Gastroesophageal sphincter (tissue), 4 donors: ENCODE data around the gene PYGO1. TPM values are rescaled to one million over a fixed set of nuclear protein-coding genes. Genes with fewer than 3 reads are reported as not detected.

Source experiments
- ATAC-seq: fragments of 150-250 bp; one replicate; pipeline ENCODE4 v1.9.1; 2016; ENCODE audit warnings: mild to moderate bottlenecking, moderate library complexity
- H3K27ac ChIP-seq, 4 donors: fragments of 200-600 bp; sonication (generic) in 3 of 4; 1 replicate in 3 of 4; 2 replicates in 1 of 4; pipeline ENCODE4 v1.5.1; 2016 to 2019
- H3K27me3 ChIP-seq: fragments of 200-600 bp; sonication (generic); one replicate; pipeline ENCODE4 v1.5.1; 2019
- H3K36me3 ChIP-seq, 2 donors: fragments of 200-600 bp; sonication (generic); one replicate each; pipeline ENCODE4 v1.5.1; 2019; ENCODE audit warnings: control low read depth in 1 of 2
- H3K4me1 ChIP-seq, 3 donors: fragments of 200-600 bp; sonication (generic); 1 replicate in 2 of 3; 2 replicates in 1 of 3; pipeline ENCODE4 v1.5.1; 2016 to 2019; ENCODE audit warnings: control low read depth in 2 of 3
- H3K4me3 ChIP-seq, 2 donors: fragments of 200-600 bp; sonication (generic); one replicate each; pipeline ENCODE4 v1.5.1; 2019; ENCODE audit warnings: mild to moderate bottlenecking in 1 of 2, moderate library complexity in 1 of 2
- H3K9me3 ChIP-seq, 3 donors: fragments of 200-600 bp; sonication (generic); one replicate each; pipeline ENCODE4 v1.5.1; 2017 to 2019; ENCODE audit warnings: control low read depth in 2 of 3
- CTCF ChIP-seq, 4 experiments: fragments of 200-600 bp in 2 of 4; fragments of 450-650 bp in 2 of 4; sonication (generic) in 1 of 4; IDR thresholded peaks; one replicate each; pipeline ENCODE4 v1.5.1; 2017 to 2019; ENCODE audit warnings: antibody characterized with exemption in 4 of 4, mild to moderate bottlenecking in 2 of 4, moderate library complexity in 2 of 4
- EP300 ChIP-seq: sonication (generic); formaldehyde crosslinking; IDR thresholded peaks from one replicate; pipeline ENCODE4 v1.6.1; 2017; ENCODE audit warnings: antibody characterized with exemption, mild to moderate bottlenecking
- POLR2A ChIP-seq, 2 donors: fragments of 450-650 bp; IDR thresholded peaks; one replicate each; pipeline ENCODE4 v1.6.1; 2017; ENCODE audit warnings: antibody characterized with exemption in 2 of 2, mild to moderate bottlenecking in 2 of 2, moderate library complexity in 1 of 2
- POLR2AphosphoS5 ChIP-seq: sonication (generic); formaldehyde crosslinking; IDR thresholded peaks from one replicate; pipeline ENCODE4 v1.6.1; 2017; ENCODE audit warnings: antibody characterized with exemption
- WGBS, 2 donors: methylation state at CpG; one replicate each; pipeline ENCODE4 v1.1.5; 2018; ENCODE audit warnings: low coverage in 1 of 2; 5-methylcytosine and 5-hydroxymethylcytosine counted together
- total RNA-seq, 4 donors: library from RNA; depleted of rRNA; stranded (reverse); fragments of >200 nt; gene quantifications; one replicate each; pipeline ENCODE4 v1.1.0, GENCODE V29; 2016

PYGO1 gene
- total RNA-seq, 4 donors from 2014 or later: 17.3 to 22.2 (median 20.9) TPM

DNA sequence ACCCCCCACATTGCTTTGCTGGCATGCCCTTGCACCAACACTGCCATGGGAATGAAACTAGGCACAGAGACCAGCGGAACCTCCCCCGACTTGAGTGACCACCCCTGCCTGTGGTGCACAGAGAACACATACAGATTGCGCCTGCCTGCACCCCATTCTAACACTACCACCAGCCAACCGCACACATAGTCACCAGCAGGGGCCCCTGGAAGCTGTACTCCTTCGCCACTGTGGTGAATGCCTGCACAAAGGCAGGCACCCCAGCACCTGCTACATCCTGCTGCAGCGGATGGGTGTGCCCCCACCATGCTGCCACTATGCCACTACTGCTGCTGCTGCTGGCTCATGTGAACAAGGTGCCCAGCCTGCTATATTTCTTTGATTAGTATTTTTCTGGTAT lies 52.7 kb downstream of the PYGO1 start:
- 100% methylated on average over 1 of the region's 6 CpGs for WGBS, 2 donors
- Histone ChIP-seq H3K36me3 (no peaks in the 10 kb centered on the region), H3K4me3 (no peak overlapping the region), H3K4me1 (no peaks in the 10 kb centered on the region), H3K27ac (no peak overlapping the region), H3K9me3 (no peaks in the 10 kb centered on the region), H3K27me3 (no peaks in the 10 kb centered on the region)
- no peak for TF ChIP-seq POLR2A (IDR thresholded peaks at IDR 0.05)
- no peak for TF ChIP-seq EP300
- no peak for TF ChIP-seq POLR2AphosphoS5
- TF ChIP-seq CTCF (IDR thresholded peaks at IDR 0.05): no peak
- no peak for ATAC-seq

DNA sequence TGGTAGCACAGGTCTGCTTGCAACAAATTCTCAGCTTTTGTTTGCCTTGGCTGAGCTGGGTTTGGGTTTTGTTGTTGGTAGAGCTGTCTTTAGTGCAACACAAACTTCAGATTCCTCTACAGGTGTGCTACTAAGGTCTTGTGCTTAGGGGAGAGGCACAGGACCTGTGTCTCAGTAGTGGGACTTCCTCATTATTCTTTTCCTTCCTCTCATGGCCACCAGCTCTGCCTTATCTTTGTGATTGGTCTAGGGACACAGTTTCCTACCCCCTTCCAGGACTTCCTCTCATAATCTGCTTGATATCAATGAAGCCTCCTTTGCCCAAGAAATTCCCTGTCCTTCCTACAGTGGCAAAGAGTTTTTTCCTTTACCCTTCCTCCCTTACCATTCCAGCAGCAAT lies 55.2 kb downstream of the PYGO1 start:
- Histone ChIP-seq H3K9me3 (no peaks in the 10 kb centered on the region), H3K4me1 (no peaks in the 10 kb centered on the region), H3K27me3 (no peaks in the 10 kb centered on the region), H3K27ac (no peak overlapping the region), H3K36me3 (no peaks in the 10 kb centered on the region), H3K4me3 (no peak overlapping the region)
- no peak for ATAC-seq
- no peak for TF ChIP-seq POLR2AphosphoS5
- no peak for TF ChIP-seq EP300
- TF ChIP-seq CTCF (IDR thresholded peaks at IDR 0.05): no peak
- no peak for TF ChIP-seq POLR2A (IDR thresholded peaks at IDR 0.05)

- no peak for ATAC-seq
- 9 to 17% methylated on average over 1 to 4 of the region's 4 CpGs for WGBS, 2 donors
Measured at GRCh38 chr15:55530861-55531313, 57.3 kb downstream of the PYGO1 start.

DNA sequence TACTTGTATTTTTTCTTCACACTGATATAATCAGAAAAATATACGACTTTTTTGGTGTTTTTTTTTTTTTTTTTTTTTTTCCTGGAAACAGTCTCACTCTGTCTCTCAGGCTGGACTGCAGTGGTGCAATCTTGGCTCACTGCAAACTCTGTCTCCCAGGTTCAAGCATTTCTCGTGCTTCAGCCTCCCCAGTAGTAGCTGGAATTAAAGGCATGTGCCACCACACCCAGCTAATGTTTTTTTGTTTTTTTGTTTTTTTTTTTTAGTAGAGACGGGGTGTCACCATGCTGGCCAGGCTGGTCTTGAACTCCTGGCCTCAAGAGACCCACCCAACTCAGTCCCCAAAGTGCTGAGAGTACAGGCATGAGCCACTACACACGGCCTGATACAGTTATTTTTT lies 59.3 kb downstream of the PYGO1 start:
- whole genome bisulfite sequencing, 2 donors: 52 to 63% methylated on average over 3 to 4 of the region's 4 CpGs
- no peak for TF ChIP-seq CTCF (IDR thresholded peaks at IDR 0.05)
- no peak for TF ChIP-seq POLR2A (IDR thresholded peaks at IDR 0.05)
- TF ChIP-seq POLR2AphosphoS5: no peak
- no peak for TF ChIP-seq EP300
- no peak for ATAC-seq
- Histone ChIP-seq H3K4me3 (no peak overlapping the region), H3K36me3 (no peaks in the 10 kb centered on the region), H3K27me3 (no peaks in the 10 kb centered on the region), H3K27ac (no peak overlapping the region), H3K9me3 (no peaks in the 10 kb centered on the region), H3K4me1 (no peaks in the 10 kb centered on the region)

More at GRCh38 chr15:55530861-55531313, 57.3 kb downstream of the PYGO1 start:
- Histone ChIP-seq H3K27ac (no peak overlapping the region), H3K9me3 (no peaks in the 10 kb centered on the region), H3K36me3 (no peaks in the 10 kb centered on the region), H3K4me3 (no peak overlapping the region), H3K27me3 (no peaks in the 10 kb centered on the region), H3K4me1 (no peaks in the 10 kb centered on the region)
- TF ChIP-seq POLR2A (IDR thresholded peaks at IDR 0.05) (no peak), CTCF (IDR thresholded peaks at IDR 0.05) (no peak), EP300 (no peak), POLR2AphosphoS5 (no peak)

DNA sequence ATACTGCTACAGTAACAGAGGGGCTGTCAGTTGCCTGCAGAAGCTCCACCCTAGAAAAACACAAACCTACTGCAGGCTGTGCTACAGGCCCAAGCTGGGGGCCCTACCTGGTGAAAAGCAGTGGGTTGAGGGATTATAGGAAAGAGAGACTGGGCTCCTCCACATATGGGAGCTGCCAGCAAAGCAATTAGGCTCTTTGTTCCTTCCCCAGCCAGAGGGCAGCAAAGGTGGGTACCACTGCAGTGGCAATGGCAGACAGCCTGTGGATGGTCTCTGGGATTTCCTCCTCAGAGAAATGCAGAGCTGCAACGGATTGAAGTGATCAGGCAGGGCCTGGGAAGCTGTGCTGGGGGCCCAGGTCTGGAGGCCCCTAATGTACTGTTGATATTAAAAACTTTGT lies 61.0 kb downstream of the PYGO1 start:
- H3K4me3 ChIP-seq: no peak overlapping the region
- H3K36me3 ChIP-seq: no peaks in the 10 kb centered on the region
- WGBS, 2 donors: no CpG with 5 or more reads among the region's 1 CpG
- no peaks in the 10 kb centered on the region for H3K4me1 ChIP-seq
- no peak overlapping the region for H3K27ac ChIP-seq
- TF ChIP-seq POLR2A (IDR thresholded peaks at IDR 0.05) (no peak), EP300 (no peak), POLR2AphosphoS5 (no peak), CTCF (IDR thresholded peaks at IDR 0.05) (no peak)
- no peaks in the 10 kb centered on the region for H3K27me3 ChIP-seq
- no peak for ATAC-seq
- no peaks in the 10 kb centered on the region for H3K9me3 ChIP-seq
